Memory B cell (primary cell): Measurements from ENCODE around the gene PSMD1.

Source experiments
- ATAC-seq: fragments of 150-1000 bp; cut with Tn5 transposase; 2 replicates; pipeline ENCODE4 v1.10.0; 2021; ENCODE audit warnings: low read depth, mild to moderate bottlenecking, moderate library complexity
- DNase-seq, 2 donors: peaks; one replicate each; pipeline ENCODE4 v3.0.0; 2022; ENCODE audit warnings: low spot score in 2 of 2
- H3K27ac Mint-ChIP-seq: one replicate; pipeline ENCODE4 v1.8.0; 2022; ENCODE audit warnings: mild to moderate bottlenecking, moderate library complexity, mixed read lengths
- H3K27me3 Mint-ChIP-seq: one replicate; pipeline ENCODE4 v1.8.0; 2022; ENCODE audit warnings: mixed read lengths
- H3K36me3 Mint-ChIP-seq: one replicate; pipeline ENCODE4 v1.8.0; 2022; ENCODE audit warnings: mild to moderate bottlenecking, mixed read lengths
- H3K4me1 Mint-ChIP-seq: one replicate; pipeline ENCODE4 v1.8.0; 2022; ENCODE audit warnings: mixed read lengths
- H3K4me3 Mint-ChIP-seq: one replicate; pipeline ENCODE4 v1.8.0; 2022; ENCODE audit warnings: mild to moderate bottlenecking, moderate library complexity, mixed read lengths
- H3K9me3 Mint-ChIP-seq: one replicate; pipeline ENCODE4 v1.8.0; 2022; ENCODE audit warnings: mixed read lengths

Gene PSMD1

DNA sequence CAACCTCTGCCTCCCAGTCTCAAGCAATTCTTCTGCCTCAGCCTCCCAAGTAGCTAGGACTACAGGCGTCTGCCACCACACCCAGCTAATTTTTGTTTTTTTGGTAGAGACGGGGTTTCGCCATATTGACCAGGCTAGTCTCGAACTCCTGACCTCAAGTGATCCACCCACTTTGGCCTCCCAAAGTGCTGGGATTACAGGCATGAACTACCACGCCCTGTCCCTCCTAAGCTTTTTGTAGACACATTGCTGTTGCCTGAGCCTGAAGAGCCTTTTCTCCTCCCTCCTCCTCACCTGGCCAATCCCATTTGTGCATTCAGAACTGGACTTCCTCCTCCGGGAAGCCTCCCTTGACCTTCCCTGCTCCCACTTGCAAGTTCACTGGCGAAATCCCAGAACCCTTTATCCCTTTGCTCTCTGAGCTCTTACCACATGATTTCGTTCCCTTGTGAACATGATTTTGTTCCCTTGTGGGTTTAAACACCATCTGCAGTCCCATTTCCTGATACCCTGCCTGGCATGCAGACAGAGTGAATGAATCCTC lies 16.8 kb upstream of the PSMD1 start:
- no peaks in the 10 kb centered on the region for H3K36me3 Mint-ChIP-seq

GRCh38 chr2:231041061-231041689 lies 15.5 kb upstream of the PSMD1 start:
- ATAC-seq, result no peak
- Mint-ChIP-seq H3K27ac (no peak overlapping the region), H3K27me3 (peaks cover 27% of the 10 kb centered on the region), H3K36me3 (no peaks in the 10 kb centered on the region), H3K9me3 (no peaks in the 10 kb centered on the region), H3K4me3 (no peak overlapping the region), H3K4me1 (peaks cover 7% of the 10 kb centered on the region)
- DNase-seq, result no peak

More for the DNA sequence above, 16.8 kb upstream of the PSMD1 start:
- DNase-seq, result no peak
- Mint-ChIP-seq H3K27me3 (peaks cover 30% of the 10 kb centered on the region), H3K4me3 (no peak overlapping the region), H3K4me1 (peaks cover 7% of the 10 kb centered on the region), H3K9me3 (no peaks in the 10 kb centered on the region), H3K27ac (no peak overlapping the region)
- no peak for ATAC-seq

DNA sequence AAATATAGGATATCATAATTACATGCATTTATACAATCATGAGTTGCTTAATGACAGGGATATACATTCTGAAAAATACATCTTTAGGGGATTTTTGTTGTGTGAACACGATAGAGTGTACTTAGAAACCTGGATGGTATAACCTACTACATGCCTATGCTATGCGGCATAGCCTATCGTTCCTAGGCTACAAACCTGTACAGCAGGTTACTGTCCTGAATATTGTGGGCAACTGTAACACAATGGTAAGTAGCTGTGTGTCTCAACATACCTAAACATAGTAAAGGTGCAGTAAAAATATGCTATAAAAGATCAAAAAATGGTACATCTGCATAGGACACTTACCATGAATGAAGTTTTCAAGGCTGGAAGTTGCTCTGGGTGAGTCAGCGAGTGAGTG lies 12.9 kb upstream of the PSMD1 start:
- Mint-ChIP-seq H3K36me3 (no peaks in the 10 kb centered on the region), H3K4me1 (no peaks in the 10 kb centered on the region), H3K27me3 (peaks cover 15% of the 10 kb centered on the region), H3K9me3 (no peaks in the 10 kb centered on the region), H3K4me3 (no peak overlapping the region), H3K27ac (no peak overlapping the region)
- ATAC-seq, result no peak
- no peak for DNase-seq

DNA sequence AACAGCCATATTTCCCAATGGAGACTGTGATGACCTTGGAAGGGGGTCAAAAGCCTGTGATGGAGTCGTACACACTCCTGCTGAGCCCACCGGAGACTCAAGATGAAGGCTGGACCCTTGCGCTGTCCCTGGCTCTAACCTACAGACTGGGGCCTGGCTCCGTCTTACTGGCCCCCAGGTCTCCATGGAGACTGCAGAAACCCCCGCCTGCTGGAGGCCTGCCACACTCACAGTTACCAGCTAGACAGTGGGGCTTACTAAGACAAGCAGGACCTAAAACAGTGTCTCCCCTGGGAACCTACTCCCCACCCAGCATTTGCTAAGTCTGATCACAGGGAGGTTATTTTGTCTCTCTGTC lies 9.8 kb upstream of the PSMD1 start:
- no peaks in the 10 kb centered on the region for H3K9me3 Mint-ChIP-seq
- DNase-seq (no peak), ATAC-seq (no peak)
- no peak overlapping the region for H3K27ac Mint-ChIP-seq
- no peak overlapping the region for H3K4me3 Mint-ChIP-seq
- no peaks in the 10 kb centered on the region for H3K36me3 Mint-ChIP-seq
- no peaks in the 10 kb centered on the region for H3K4me1 Mint-ChIP-seq
- H3K27me3 Mint-ChIP-seq, result peaks cover under 1% of the 10 kb centered on the region

- no peaks in the 10 kb centered on the region for H3K27me3 Mint-ChIP-seq
- no peaks in the 10 kb centered on the region for H3K9me3 Mint-ChIP-seq
- H3K4me3 Mint-ChIP-seq, result no peak overlapping the region
- H3K27ac Mint-ChIP-seq, result no peak overlapping the region
- peaks cover 2% of the 10 kb centered on the region for H3K4me1 Mint-ChIP-seq
- DNase-seq (no peak), ATAC-seq (no peak)
- no peaks in the 10 kb centered on the region for H3K36me3 Mint-ChIP-seq
Measured at GRCh38 chr2:231047274-231047922, 9.3 kb upstream of the PSMD1 start.

DNA sequence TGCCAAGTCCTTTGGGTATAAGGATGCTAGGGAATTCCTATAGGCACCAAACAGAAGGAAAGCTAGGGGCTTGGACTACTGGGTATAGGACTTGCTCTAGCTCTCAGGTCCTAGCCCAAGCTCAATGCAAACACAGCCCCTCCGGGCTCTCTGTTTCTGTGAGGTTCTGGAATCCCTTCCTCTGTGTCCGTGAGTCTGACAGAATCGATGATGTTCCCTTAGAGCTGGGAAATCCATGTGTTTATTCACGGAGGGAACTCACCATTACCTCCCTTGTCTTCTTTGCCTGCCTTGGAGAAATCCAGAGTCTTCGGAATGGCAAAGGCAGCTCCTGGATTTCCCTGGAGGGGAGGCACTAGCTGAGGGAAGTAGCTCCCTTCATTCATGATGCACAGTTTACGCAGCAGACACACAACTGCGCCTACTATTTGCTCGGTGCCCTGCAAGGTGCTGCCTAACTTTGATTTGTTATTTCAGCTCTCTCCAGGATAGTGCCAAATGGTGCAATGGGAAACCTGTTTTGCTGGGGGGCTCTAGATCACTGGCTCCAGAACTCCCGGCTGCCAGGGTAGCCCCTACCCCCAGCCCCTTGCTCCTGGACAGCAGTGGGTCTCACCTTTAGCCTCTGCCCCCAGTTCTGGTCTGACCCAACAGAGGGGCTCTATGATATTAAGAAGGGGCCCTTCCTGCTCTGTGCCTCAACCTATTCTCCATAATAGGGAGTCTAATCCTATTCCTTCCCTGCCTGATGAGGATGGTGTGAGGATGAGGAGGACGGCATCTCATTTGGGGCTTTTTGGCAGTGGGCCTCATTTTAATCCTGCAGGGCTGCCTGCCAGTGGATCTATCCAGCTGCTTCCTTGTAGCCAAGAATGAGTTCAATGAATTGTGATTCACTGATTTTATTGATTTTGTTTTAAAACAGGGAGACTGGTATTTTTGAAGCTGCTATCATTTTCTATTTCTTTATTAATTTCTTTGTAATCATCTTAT lies 8.4 kb upstream of the PSMD1 start:
- no peak overlapping the region for H3K27ac Mint-ChIP-seq
- H3K9me3 Mint-ChIP-seq, result no peaks in the 10 kb centered on the region
- H3K4me1 Mint-ChIP-seq, result peaks cover 7% of the 10 kb centered on the region
- H3K4me3 Mint-ChIP-seq, result no peak overlapping the region
- ATAC-seq, result no peak
- no peak for DNase-seq
- no peaks in the 10 kb centered on the region for H3K36me3 Mint-ChIP-seq
- no peaks in the 10 kb centered on the region for H3K27me3 Mint-ChIP-seq

GRCh38 chr2:231049286-231050017 lies 7.2 kb upstream of the PSMD1 start:
- H3K4me3 Mint-ChIP-seq, result no peak overlapping the region
- H3K9me3 Mint-ChIP-seq, result no peaks in the 10 kb centered on the region
- ATAC-seq (no peak), DNase-seq (no peak)
- H3K27me3 Mint-ChIP-seq, result peaks cover 6% of the 10 kb centered on the region
- no peaks in the 10 kb centered on the region for H3K36me3 Mint-ChIP-seq
- no peak overlapping the region for H3K27ac Mint-ChIP-seq
- H3K4me1 Mint-ChIP-seq, result peaks cover 10% of the 10 kb centered on the region

DNA sequence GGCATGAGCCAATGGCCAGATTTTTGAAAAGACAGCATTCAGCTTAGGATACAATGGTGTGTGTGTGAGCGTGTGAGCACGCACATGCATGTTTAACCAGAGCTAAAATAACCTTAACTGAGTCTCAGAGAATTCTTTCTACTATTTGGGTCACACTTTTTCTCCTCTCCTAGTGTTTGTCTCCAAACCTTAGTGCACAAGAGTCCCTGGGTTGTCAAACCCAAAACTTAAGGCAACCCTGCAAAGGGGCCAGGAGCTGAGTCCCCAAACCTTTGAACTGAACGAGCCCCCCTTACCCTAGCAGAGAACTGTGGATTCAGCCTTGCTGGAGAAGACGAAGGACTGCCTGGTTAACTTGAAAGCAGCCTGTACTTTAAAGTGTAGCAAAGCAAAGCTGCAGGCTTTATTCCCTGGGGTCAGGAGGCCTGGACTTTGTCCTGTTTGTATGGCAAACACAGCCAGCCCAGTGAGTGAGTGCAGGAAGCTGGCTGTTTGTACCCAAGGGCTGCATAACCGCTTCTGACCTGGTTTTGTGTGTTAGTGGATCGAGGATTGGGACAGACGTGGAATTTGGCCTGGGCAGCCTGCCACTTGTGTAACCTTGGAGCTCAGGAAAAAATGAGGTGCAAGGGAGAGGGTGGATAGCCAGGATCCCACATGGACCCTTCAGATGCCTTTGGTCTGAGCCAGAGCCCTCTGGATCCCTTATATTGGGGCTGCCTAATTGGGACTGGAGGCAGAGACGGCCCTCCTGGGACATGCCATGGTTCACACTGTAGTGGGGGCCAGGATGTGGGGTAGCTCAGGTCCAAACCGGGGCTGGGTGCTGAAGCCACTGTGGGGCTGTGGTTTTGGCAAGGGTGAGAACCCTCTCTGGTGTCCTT lies 6.4 kb upstream of the PSMD1 start:
- Mint-ChIP-seq H3K4me1 (peaks cover 10% of the 10 kb centered on the region), H3K4me3 (no peak overlapping the region), H3K9me3 (no peaks in the 10 kb centered on the region), H3K36me3 (no peaks in the 10 kb centered on the region), H3K27me3 (peaks cover 6% of the 10 kb centered on the region), H3K27ac (no peak overlapping the region)
- DNase-seq (no peak), ATAC-seq (no peak)

DNA sequence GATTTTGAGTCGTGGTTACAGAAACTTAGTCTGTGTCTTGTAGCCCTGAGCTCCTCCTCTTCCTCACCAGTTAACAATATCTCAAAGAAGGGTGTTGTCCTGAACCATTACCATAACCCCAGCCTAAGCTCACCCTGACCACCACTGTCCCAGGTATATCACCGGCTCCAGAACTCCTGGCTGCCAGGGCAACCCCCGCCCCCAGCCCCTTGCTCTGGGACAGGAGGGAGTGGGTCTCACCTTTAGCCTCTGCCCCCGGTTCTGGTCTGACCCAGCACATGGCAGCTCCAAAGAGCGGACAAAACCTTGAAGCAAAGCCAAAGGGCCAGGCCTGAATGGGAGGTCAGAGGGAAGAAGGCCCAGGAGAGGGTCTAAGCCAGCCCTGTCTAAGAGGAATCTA lies 5.6 kb upstream of the PSMD1 start:
- no peaks in the 10 kb centered on the region for H3K36me3 Mint-ChIP-seq
- no peak overlapping the region for H3K4me3 Mint-ChIP-seq
- peaks cover 10% of the 10 kb centered on the region for H3K4me1 Mint-ChIP-seq
- ATAC-seq (no peak), DNase-seq (no peak)
- H3K27me3 Mint-ChIP-seq, result peaks cover 6% of the 10 kb centered on the region
- H3K27ac Mint-ChIP-seq, result no peak overlapping the region
- no peaks in the 10 kb centered on the region for H3K9me3 Mint-ChIP-seq

- H3K27me3 Mint-ChIP-seq, result peaks cover 6% of the 10 kb centered on the region
- H3K4me3 Mint-ChIP-seq, result peak overlapping the region; percentile 95
- H3K4me1 Mint-ChIP-seq, result peaks cover 13% of the 10 kb centered on the region
- no peaks in the 10 kb centered on the region for H3K36me3 Mint-ChIP-seq
- H3K27ac Mint-ChIP-seq, result no peak overlapping the region
- ATAC-seq (peak; percentile 65), DNase-seq (peak; percentile 73 to 75)
- H3K9me3 Mint-ChIP-seq, result no peaks in the 10 kb centered on the region
Measured at GRCh38 chr2:231052494-231053451, 3.9 kb upstream of the PSMD1 start.

DNA sequence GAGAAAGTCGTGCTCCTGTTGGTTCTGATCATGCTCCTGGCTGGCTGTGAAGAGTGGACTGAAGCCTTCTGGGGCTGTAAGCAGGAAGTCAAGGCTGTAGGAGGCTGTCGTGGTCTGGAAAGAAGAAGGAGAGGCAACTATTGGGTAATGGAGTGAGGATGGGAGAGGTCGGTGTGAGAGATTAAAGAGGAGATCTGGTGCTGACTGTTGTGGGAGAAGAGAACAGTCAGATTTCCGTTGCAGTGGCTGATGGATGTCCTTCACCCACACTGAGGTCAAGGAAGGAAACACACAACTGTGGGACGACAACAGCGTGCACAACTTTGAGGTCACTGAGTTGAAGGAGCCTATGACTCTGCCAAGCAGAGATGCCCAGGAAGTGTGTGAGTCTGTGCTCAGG lies 2.8 kb upstream of the PSMD1 start:
- H3K4me3 Mint-ChIP-seq, result no peak overlapping the region
- ATAC-seq (no peak), DNase-seq (no peak)
- H3K27me3 Mint-ChIP-seq, result peaks cover 6% of the 10 kb centered on the region
- H3K9me3 Mint-ChIP-seq, result no peaks in the 10 kb centered on the region
- peaks cover 23% of the 10 kb centered on the region for H3K4me1 Mint-ChIP-seq
- H3K36me3 Mint-ChIP-seq, result no peaks in the 10 kb centered on the region
- no peak overlapping the region for H3K27ac Mint-ChIP-seq

DNA sequence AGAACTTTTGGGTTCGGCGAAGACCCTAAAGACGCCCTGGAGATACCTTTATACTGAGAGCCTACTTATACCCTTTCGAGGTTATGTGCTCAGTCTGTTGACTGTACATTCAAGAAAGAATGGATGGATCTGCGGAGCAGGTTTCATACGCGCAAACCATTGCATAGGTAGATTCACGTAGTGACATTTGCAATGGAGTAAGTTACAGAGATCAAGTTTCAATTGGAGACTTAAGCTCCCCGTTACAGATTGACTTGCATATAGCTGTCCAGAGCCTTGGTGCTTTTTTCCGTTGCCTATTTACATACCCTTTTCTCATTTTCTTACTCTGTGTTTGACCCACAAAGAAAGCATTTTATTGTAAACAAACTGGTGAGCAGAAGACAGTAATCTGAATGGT lies 923 bp downstream of the PSMD1 start:
- Mint-ChIP-seq H3K4me3 (peak overlapping the region; percentile 100), H3K36me3 (peaks cover 6% of the 10 kb centered on the region), H3K27ac (peak overlapping the region; percentile 98), H3K9me3 (no peaks in the 10 kb centered on the region), H3K4me1 (peaks cover 32% of the 10 kb centered on the region), H3K27me3 (peaks cover 6% of the 10 kb centered on the region)
- DNase-seq, result no peak
- no peak for ATAC-seq
